HEK293T (cell line): ENCODE measurements around the gene TINAGL1.

Experiments used
- BHLHE40 ChIP-seq: fragments of 450-650 bp; IDR thresholded peaks from 2 replicates; pipeline ENCODE4 v1.6.1; 2016; ENCODE audit warnings: mild to moderate bottlenecking, moderate library complexity, borderline replicate concordance
- ELF4 ChIP-seq: fragments of 450-650 bp; IDR thresholded peaks from 2 replicates; pipeline ENCODE4 v1.6.1; 2017; ENCODE audit warnings: antibody characterized with exemption
- SP1 ChIP-seq: fragments of 450-650 bp; IDR thresholded peaks from 2 replicates; pipeline ENCODE4 v1.6.1; 2017

DNA sequence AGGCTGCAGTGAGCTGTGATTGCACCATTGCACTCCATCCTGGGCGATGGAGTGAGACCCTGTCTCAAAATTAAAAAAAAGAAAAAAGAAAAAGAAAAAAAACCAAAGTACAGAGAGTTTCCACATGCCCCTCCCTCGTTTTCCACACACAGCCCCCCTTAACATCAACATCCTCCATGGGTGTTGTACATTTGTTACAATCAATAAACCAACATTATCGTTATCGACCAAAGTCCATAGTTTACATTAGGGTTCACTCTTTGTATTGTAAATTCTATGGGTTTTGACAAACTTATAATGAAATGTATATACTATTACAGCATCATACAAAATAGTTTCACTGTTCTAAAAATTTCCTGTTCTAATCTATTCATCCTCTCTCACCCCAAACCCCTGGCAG is 15.9 kb upstream of the TINAGL1 start:
- TF ChIP-seq BHLHE40 (no peak), ELF4 (no peak), SP1 (no peak)
